OCI-LY3 (cell line): Measurements from ENCODE around the gene LAG3.

ENCODE experiments used
- H2AFZ ChIP-seq: fragments of 200-600, 300-600 bp; shearing (Covaris generic); 2 replicates; pipeline ENCODE4 v1.6.0; 2014; ENCODE audit warnings: antibody characterized with exemption, low read depth, low read length
- H3K27ac ChIP-seq: fragments of 200-600, 300-600 bp; sonication (generic); 2 replicates; pipeline ENCODE4 v1.5.1; 2014; ENCODE audit warnings: mild to moderate bottlenecking, low read length, moderate library complexity, mixed read lengths
- H3K27me3 ChIP-seq: fragments of 200-600, 300-600 bp; sonication (generic); 2 replicates; pipeline ENCODE4 v1.6.1; 2014; ENCODE audit warnings: low read depth, low read length, mixed read lengths
- H3K36me3 ChIP-seq: fragments of 200-600, 300-600 bp; sonication (generic); replicated peaks from 2 replicates; pipeline ENCODE3; 2014; ENCODE audit warnings: low read depth, low read length, mixed read lengths
- H3K4me1 ChIP-seq: fragments of 300-600, 200-600 bp; sonication (generic); 2 replicates; pipeline ENCODE4 v1.6.1; 2014; ENCODE audit warnings: low read length, mixed read lengths
- H3K4me2 ChIP-seq: fragments of 200-600, 300-600 bp; sonication (generic); 2 replicates; pipeline ENCODE4 v1.6.1; 2014; ENCODE audit warnings: low read length, mixed read lengths
- H3K4me3 ChIP-seq: fragments of 300-600, 200-600 bp; sonication (generic); 2 replicates; pipeline ENCODE4 v1.5.1; 2014; ENCODE audit warnings: antibody characterized with exemption, mild to moderate bottlenecking, low read length, moderate library complexity
- H3K79me2 ChIP-seq: fragments of 300-600, 200-600 bp; shearing (Covaris generic); 2 replicates; pipeline ENCODE4 v1.6.1; 2014; ENCODE audit warnings: mild to moderate bottlenecking, low read length, mixed read lengths
- H3K9ac ChIP-seq: fragments of 300-600, 200-600 bp; shearing (Covaris generic); 2 replicates; pipeline ENCODE4 v1.6.0; 2014; ENCODE audit warnings: mild to moderate bottlenecking, low read length, moderate library complexity
- H3K9me3 ChIP-seq: fragments of 200-600, 300-600 bp; shearing (Covaris generic); 2 replicates; pipeline ENCODE4 v1.6.1; 2014; ENCODE audit warnings: low read length, mixed read lengths; ENCODE audit not compliant: insufficient read depth
- H4K20me1 ChIP-seq: fragments of 200-600, 300-600 bp; sonication (generic); 2 replicates; pipeline ENCODE4 v1.6.1; 2016; ENCODE audit warnings: low read length, mixed read lengths; ENCODE audit not compliant: insufficient read depth
- CTCF ChIP-seq: fragments of 200-600, 300-600 bp; sonication (generic); IDR thresholded peaks from 2 replicates; pipeline ENCODE4 v1.5.1; 2014; ENCODE audit warnings: antibody characterized with exemption, low read length, low read depth
- EZH2phosphoT487 ChIP-seq: fragments of 200-600 bp; shearing (Covaris generic); IDR thresholded peaks from 2 replicates; pipeline ENCODE4 v1.6.1; 2018; ENCODE audit warnings: antibody characterized with exemption, mixed run types, low read depth

Gene LAG3

GRCh38 chr12:6770600-6770999 lies 1.7 kb upstream of the LAG3 start:
- H3K79me2 ChIP-seq, result no peaks in the 10 kb centered on the region
- H3K27ac ChIP-seq, result no peak overlapping the region
- H4K20me1 ChIP-seq, result no peaks in the 10 kb centered on the region
- H3K36me3 ChIP-seq, result no peaks in the 10 kb centered on the region
- H2AFZ ChIP-seq, result no peak overlapping the region
- H3K9ac ChIP-seq, result no peak overlapping the region
- H3K9me3 ChIP-seq, result no peaks in the 10 kb centered on the region
- H3K4me2 ChIP-seq, result no peak overlapping the region
- TF ChIP-seq CTCF (no peak), EZH2phosphoT487 (no peak)
- no peak overlapping the region for H3K4me3 ChIP-seq
- H3K27me3 ChIP-seq, result peaks cover 53% of the 10 kb centered on the region
- peaks cover 40% of the 10 kb centered on the region for H3K4me1 ChIP-seq

DNA sequence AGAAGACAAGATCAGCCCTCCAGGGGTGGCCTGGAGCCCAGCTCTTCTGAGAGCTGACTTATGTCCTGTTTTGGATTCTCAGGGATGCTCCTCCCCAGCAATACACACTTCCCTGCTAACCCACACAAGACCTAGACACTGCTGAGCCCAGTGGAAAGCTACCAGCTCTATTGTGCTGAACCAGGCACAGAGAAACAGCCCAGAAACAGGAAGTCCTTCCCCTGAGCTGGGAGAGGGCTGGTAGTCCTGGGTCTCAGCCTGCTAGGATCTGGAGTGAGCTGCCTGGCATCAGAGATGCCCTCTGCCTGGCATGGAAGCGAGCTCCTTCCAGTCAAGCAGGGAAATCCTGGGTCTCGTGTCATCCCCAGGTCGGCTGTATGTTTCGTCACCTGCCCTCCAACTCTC lies 1.2 kb upstream of the LAG3 start:
- H4K20me1 ChIP-seq, result no peaks in the 10 kb centered on the region
- TF ChIP-seq CTCF, result no peak
- no peak for TF ChIP-seq EZH2phosphoT487
- H3K4me2 ChIP-seq, result no peak overlapping the region
- no peak overlapping the region for H3K4me3 ChIP-seq
- peaks cover 43% of the 10 kb centered on the region for H3K4me1 ChIP-seq
- no peak overlapping the region for H3K27ac ChIP-seq
- H3K79me2 ChIP-seq, result no peaks in the 10 kb centered on the region
- no peaks in the 10 kb centered on the region for H3K9me3 ChIP-seq
- peaks cover 50% of the 10 kb centered on the region for H3K27me3 ChIP-seq
- H3K36me3 ChIP-seq, result no peaks in the 10 kb centered on the region
- no peak overlapping the region for H2AFZ ChIP-seq
- no peak overlapping the region for H3K9ac ChIP-seq

- Histone ChIP-seq H4K20me1 (no peaks in the 10 kb centered on the region), H3K4me3 (peak overlapping the region; percentile 64; the same call in 1 of the 2 replicates), H3K4me1 (peaks cover 49% of the 10 kb centered on the region), H3K27ac (no peak overlapping the region), H3K27me3 (peaks cover 57% of the 10 kb centered on the region), H3K9me3 (no peaks in the 10 kb centered on the region), H3K9ac (no peak overlapping the region; the same call in 1 of the 2 replicates), H2AFZ (no peak overlapping the region), H3K36me3 (no peaks in the 10 kb centered on the region), H3K4me2 (peak overlapping the region; percentile 78), H3K79me2 (no peaks in the 10 kb centered on the region)
- no peak for TF ChIP-seq CTCF
- no peak for TF ChIP-seq EZH2phosphoT487
Observed at GRCh38 chr12:6771509-6772330, 600 bp upstream of the LAG3 start.

GRCh38 chr12:6772726-6773589 lies 638 bp downstream of the LAG3 start:
- Histone ChIP-seq H4K20me1 (no peaks in the 10 kb centered on the region), H3K4me1 (peaks cover 50% of the 10 kb centered on the region), H3K36me3 (no peaks in the 10 kb centered on the region), H3K9me3 (no peaks in the 10 kb centered on the region), H3K4me2 (peak overlapping the region; percentile 78), H3K27me3 (peaks cover 57% of the 10 kb centered on the region), H3K27ac (no peak overlapping the region), H3K4me3 (peak overlapping the region; percentile 64), H3K79me2 (no peaks in the 10 kb centered on the region), H3K9ac (peak overlapping the region; percentile 44), H2AFZ (0 out of 2 replicates have a peak overlapping the region, but pooled peaks have one; percentile 42)
- TF ChIP-seq CTCF (no peak), EZH2phosphoT487 (no peak)
